GM18873 (cell line): ENCODE measurements around the gene USHBP1.

ENCODE experiments used
- ATAC-seq: cut with Tn5 transposase; IDR thresholded peaks from one replicate; pipeline ENCODE4 v1.9.1; 2021; ENCODE audit warnings: mild to moderate bottlenecking, moderate library complexity, moderate number of reproducible peaks; ENCODE audit not compliant: unreplicated experiment, low FRiP score

The USHBP1 gene, protein sequence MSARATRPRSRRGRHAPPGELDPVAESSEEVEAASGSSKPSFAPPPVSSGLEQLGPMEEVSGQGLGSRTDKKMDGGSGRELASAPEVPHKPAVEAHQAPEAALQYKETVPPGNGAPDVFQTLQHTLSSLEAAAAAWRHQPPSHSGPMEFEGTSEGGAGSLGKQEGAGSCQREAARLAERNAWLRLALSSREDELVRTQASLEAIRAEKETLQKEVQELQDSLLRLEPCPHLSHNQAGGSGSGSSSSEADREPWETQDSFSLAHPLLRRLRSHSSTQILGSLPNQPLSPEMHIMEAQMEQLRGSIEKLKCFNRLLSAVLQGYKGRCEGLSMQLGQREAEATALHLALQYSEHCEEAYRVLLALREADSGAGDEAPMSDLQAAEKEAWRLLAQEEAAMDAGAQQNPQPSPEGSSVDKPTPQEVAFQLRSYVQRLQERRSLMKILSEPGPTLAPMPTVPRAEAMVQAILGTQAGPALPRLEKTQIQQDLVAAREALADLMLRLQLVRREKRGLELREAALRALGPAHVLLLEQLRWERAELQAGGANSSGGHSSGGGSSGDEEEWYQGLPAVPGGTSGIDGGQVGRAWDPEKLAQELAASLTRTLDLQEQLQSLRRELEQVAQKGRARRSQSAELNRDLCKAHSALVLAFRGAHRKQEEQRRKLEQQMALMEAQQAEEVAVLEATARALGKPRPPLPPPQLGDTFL

DNA sequence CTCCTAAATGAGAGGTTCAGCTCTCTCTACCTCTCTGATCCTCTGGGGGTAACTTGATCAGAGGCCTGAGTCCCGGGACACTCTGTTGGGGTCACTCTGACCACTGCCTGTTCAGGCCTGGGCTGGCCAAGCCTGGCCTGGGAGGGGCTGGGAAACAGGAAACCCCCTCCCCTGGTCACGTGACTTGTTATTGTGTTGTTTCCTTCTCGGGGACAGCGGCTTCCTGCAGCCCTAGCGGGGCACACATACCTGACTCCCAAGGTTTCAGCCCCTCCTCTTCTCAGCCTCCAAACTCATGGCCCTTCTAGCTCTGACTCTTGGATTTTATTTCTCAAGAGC is at the start of gene USHBP1:
USHBP1 (minus strand) TSS at position 105 of the 339 bp plus-strand sequence. CDS start 446 bp downstream, outside the sequence.
- ATAC-seq = no peak

- ATAC-seq = no peak
Measured at GRCh38 chr19:17314007-17314593, 49.6 kb upstream of the USHBP1 start.

DNA sequence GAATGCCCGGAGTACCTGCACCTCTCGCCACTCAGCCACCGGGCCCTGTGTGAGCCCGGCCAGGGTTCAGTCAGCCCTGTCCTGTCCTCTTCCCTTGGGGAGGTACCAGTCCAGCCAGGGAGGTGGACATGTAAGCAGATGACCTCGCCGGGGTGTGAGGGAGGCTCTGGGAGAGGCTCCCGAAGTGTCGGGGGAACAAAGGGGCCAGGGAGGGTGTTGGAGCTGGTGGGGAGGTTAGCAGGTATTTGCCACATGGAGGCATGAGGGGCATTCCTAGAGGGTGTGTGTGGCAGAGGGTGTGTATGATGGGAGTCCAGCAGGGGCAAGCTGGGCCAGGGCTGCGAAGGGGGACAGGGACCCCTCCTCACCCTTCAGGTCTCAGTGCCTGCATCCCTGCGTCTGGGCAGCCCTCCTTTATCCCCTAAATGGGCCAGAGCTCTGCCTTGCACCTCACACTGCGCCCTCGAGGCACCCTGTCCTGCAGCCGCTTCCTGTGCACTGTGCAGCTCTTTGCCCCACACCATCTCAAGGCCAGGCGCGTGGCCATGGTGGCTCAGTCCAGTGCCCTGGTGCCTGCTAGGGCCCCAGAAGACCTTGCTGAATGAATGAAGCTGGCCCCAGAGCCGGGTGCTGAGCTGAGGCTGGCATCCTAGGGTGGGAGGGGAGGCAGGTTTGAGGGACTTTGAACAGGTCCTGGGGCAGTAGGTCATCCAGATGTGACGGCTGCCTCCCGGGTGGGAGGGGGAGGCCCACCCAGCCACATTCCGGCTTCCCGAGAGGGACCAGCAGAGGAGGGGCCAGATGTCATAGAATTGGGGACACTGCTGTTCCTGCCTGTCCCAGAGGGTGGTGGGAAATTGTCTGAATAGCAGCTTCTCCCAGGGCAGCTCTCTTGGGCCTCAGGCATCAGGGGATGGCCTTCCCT is 47.9 kb upstream of the USHBP1 start:
- ATAC-seq = no peak

GRCh38 chr19:17311455-17312188 is 47.1 kb upstream of the USHBP1 start:
- no peak for ATAC-seq

DNA sequence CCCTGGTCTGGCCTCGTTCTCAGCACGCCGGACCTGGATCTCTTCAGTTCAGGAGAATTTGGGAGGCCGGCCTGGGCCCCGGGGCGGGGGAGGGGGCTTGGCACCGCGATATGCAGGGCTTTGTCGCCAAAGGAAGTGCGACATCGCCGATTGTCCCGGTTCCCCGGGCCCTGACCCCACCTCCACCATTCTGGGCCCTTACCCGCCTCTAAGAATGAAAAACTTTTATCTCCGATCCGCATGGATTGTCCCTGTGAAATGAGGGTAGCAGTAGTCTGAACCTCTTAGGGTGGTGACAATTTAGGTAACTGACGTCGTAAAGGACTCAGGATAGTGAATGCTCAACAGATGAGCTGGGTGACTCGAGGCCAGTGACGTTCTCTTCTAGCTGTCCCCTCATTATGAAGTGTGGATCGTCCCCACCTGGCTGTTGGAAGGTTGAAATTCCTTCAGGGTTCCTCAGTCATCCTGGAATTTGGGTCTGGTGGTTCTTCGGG is 45.5 kb upstream of the USHBP1 start:
- ATAC-seq = no peak

- peak; percentile 46 for ATAC-seq
Measured at GRCh38 chr19:17309198-17309964, 44.8 kb upstream of the USHBP1 start, which contains the start of gene DDA1. DDA1 (plus strand) TSS chr19:17309563; CDS start chr19:17309655, 92 bp downstream.

GRCh38 chr19:17307876-17308377 is 43.4 kb upstream of the USHBP1 start:
- no peak for ATAC-seq

DNA sequence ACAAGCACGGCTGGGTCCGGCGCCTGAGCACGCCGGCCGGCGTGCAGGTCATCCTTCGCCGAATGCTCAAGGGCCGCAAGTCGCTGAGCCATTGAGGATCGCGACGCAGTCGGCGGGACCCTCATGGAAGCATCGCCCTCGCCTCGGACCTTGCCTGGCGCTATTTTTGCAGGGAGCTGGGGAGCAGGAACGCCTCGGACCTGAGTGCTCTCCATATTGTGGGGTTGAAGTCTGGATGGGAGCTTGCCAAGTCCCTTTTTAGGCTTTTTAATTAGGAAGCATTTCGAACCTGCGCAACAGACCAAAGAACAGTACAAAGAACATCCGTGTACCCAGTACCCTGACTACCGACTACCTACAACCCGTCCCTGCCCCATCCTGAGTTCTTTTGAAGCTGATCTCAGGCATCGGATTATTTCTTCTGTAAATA is 41.8 kb upstream of the USHBP1 start:
- ATAC-seq = no peak

- peak; percentile 79 for ATAC-seq
Measured at GRCh38 chr19:17305517-17306284, 41.2 kb upstream of the USHBP1 start, which contains the start of gene MRPL34. MRPL34 (plus strand) TSS chr19:17305872; CDS start chr19:17305893, 21 bp downstream.

DNA sequence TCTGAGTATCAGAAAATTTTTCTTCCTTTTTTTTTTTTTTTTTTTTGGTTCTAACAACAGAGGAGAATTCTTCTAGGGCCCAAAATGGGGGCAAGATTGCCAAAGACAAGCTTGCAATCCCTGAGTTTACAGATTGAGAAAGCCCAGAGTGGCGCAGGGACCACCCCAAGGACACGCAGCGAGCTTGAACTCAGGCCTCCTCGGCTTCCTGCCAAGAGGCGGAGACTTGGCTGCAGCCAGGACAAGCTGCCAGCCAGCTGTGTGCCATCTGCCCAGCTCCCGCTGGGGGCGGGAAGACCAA is 40.6 kb upstream of the USHBP1 start:
- no peak for ATAC-seq

DNA sequence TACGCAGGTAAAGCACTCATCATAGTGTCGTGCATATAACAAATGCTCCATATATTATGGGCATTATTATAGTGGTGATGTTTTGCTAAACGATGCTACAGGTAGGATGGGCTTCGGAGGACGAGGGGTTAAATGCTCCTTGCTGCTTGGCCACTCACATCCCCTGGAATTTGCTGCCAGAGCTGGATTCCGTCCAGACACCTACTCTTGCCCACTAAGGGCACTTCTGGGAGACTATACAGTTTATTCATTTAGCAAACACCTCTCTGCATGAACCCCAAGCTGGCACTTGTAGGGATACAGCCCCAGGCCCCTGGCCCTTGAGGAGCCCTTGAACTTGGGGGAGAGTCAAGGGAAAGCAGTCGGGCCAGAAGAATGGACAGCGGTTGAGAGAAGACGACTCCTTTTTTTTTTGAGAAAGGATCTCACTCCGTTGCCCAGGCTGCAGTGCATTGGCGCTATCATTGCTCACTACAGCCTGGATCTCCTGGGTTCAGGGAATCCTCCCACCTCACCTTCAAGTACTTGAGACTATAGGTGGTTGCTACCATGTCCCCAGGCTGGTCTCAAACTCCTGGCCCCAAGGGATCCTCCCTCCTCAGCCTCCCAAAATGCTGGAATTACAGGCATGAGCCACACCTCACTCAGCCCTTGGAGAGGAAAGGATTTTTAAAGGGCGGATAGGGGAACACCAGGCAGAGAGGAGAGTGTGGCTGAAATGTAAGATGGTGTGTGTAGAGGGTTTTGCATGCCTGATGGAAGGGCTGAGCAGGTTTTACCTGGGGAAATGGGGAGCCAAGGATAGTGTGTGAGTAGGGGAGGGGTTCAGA is 40.1 kb upstream of the USHBP1 start:
- ATAC-seq = no peak

- no peak for ATAC-seq
Measured at GRCh38 chr19:17303940-17304267, 39.4 kb upstream of the USHBP1 start.

- peak; percentile 46 for ATAC-seq
Measured at GRCh38 chr19:17303167-17303939, 38.8 kb upstream of the USHBP1 start, which contains the start of gene ABHD8. ABHD8 (minus strand) TSS chr19:17303425; CDS start chr19:17301616, 1,809 bp downstream.

DNA sequence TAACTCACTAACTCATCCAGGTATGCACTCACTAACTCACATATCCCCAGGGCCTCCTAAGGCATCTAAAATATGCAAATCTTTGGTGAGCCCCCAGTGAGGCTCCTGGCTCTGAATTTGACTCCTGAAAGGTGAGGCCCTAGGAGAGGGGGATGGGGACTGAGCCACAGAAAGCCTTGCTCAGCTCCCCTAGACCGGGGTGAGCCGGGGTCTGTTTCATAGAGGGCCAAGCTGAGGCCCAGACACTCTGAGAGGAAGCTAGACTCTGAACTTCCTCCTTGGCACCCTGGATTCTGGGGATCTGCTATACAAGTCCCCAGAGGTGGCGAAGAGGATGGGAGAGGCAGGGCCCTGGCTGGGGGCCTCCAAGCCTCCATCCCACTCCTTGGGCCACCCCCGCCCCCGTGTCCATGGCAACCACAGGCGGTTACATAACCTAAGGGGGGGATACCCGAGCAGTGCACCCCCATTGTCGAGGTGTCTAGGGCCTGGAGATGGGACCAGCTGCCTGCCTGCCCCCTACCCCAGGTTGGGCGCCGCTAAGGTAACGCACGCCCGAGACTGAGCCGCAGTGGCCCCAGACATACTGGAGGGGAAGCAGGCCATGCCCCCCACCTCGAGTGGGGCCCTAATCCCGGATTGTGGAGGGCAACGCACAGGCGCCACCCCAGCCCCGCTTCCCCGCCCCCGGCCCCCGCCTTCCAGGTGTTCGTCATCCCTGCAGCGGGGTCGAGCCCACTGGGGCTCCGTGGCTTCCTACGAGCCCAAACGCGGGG is 38.0 kb upstream of the USHBP1 start:
- no peak for ATAC-seq

GRCh38 chr19:17300992-17301619 is 36.6 kb upstream of the USHBP1 start:
- ATAC-seq = no peak
